ENCODE results near the gene PHACTR1.

DNA sequence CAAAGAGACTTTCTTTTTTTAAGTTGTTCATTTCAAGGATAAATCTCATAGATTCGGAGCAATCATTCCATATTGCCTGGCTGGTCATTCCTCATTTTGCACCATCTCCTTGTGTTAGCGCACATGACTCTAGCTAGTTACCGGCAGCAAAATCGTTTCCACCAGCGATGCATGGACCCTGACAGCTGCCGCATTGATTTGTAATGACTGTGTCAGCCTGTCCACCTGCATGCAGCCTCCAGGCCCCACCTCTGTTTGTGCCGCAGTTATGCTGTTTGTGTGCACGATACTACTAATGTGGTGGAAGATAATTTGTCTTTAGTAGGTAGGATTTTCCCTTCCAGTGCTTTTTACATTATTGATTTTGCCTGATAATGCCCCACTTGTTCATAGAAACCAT, 447.7 kb downstream of the PHACTR1 start:
- TF ChIP-seq POLR2A (IDR thresholded peaks at IDR 0.05; ENCODE audit: low read depth, low read length): no peak
- no peak for TF ChIP-seq POLR2AphosphoS5 (IDR thresholded peaks at IDR 0.05; ENCODE audit: low read depth, low read length)

All from GM12892 (cell line).